Liver (tissue), 9 donors: ENCODE measurements around the gene PALM2AKAP2. TPM values are rescaled to one million over a fixed set of nuclear protein-coding genes. Genes with fewer than 3 reads are reported as not detected.

Experiments used
- DNase-seq: peaks from one replicate; pipeline ENCODE4 v3.0.0-alpha.2; 2017; ENCODE audit warnings: low spot score
- H3K27ac ChIP-seq, 2 donors: one replicate each; pipeline ENCODE4 v1.7.0; 2013; ENCODE audit warnings: inconsistent platforms in 2 of 2, low read length in 2 of 2, control low read depth in 1 of 2, low read depth in 1 of 2, mild to moderate bottlenecking in 1 of 2
- H3K27me3 ChIP-seq, 4 donors: one replicate each; pipeline versions ENCODE4 v1.6.1 to v1.7.0; 2013; ENCODE audit warnings: low read length in 3 of 4, inconsistent platforms in 1 of 4, mild to moderate bottlenecking in 1 of 4, moderate library complexity in 1 of 4; ENCODE audit not compliant: control insufficient read depth in 4 of 4, insufficient read depth in 4 of 4
- H3K36me3 ChIP-seq, 4 donors: one replicate each; pipeline versions ENCODE4 v1.6.1 to v1.7.0; 2013; ENCODE audit warnings: low read length in 3 of 4, mild to moderate bottlenecking in 3 of 4, low read depth in 1 of 4, moderate library complexity in 1 of 4; ENCODE audit not compliant: control insufficient read depth in 4 of 4, insufficient read depth in 3 of 4
- H3K4me1 ChIP-seq, 4 donors: one replicate each; pipeline versions ENCODE4 v1.6.1 to v1.7.0; 2013; ENCODE audit warnings: low read length in 3 of 4, mild to moderate bottlenecking in 3 of 4, moderate library complexity in 1 of 4; ENCODE audit not compliant: control insufficient read depth in 4 of 4, insufficient read depth in 4 of 4
- H3K4me3 ChIP-seq, 3 donors: one replicate each; pipeline versions ENCODE4 v1.6.1 to v1.7.0; 2013; ENCODE audit warnings: low read length in 3 of 3, control low read depth in 1 of 3, low read depth in 1 of 3, mild to moderate bottlenecking in 1 of 3
- H3K9ac ChIP-seq, 2 donors: one replicate each; pipeline ENCODE4 v1.7.0; 2013; ENCODE audit warnings: low read length in 2 of 2, mild to moderate bottlenecking in 2 of 2, moderate library complexity in 2 of 2, control low read depth in 1 of 2, low read depth in 1 of 2
- H3K9me3 ChIP-seq, 4 donors: one replicate each; pipeline versions ENCODE4 v1.6.1 to v1.7.0; 2013; ENCODE audit warnings: low read length in 3 of 4; ENCODE audit not compliant: control insufficient read depth in 4 of 4
- ATF3 ChIP-seq: IDR thresholded peaks from 2 replicates; pipeline ENCODE4 v1.6.1; 2016; ENCODE audit warnings: antibody characterized with exemption
- CTCF ChIP-seq: fragments of 150-350 bp; IDR thresholded peaks from 2 replicates; pipeline ENCODE4 v1.5.1; 2017; ENCODE audit warnings: improper control_type of control experiment, low read depth, low read length; ENCODE audit not compliant: missing input control
- EGR1 ChIP-seq, 2 donors: IDR thresholded peaks; 2 replicates each; pipeline ENCODE4 v1.6.1; 2016 to 2018; ENCODE audit warnings: antibody characterized with exemption in 2 of 2, low read depth in 2 of 2
- FOXA1 ChIP-seq: IDR thresholded peaks from 2 replicates; pipeline ENCODE4 v1.6.1; 2016; ENCODE audit warnings: antibody characterized with exemption
- FOXA2 ChIP-seq: IDR thresholded peaks from 2 replicates; pipeline ENCODE4 v1.6.1; 2016; ENCODE audit warnings: antibody characterized with exemption
- GABPA ChIP-seq, 2 donors: IDR thresholded peaks in 1 of 2; conservative IDR thresholded peaks in 1 of 2; 2 replicates each; pipeline ENCODE4 v1.6.1; 2016; ENCODE audit warnings: antibody characterized with exemption in 2 of 2, mild to moderate bottlenecking in 1 of 2, moderate library complexity in 1 of 2
- HNF4A ChIP-seq, 2 donors: conservative IDR thresholded peaks; 2 replicates each; pipeline ENCODE4 v1.6.1; 2016; ENCODE audit warnings: antibody characterized with exemption in 2 of 2, mild to moderate bottlenecking in 2 of 2
- HNF4G ChIP-seq: IDR thresholded peaks from 2 replicates; pipeline ENCODE4 v1.6.1; 2016; ENCODE audit warnings: antibody characterized with exemption
- JUND ChIP-seq, 2 donors: IDR thresholded peaks; 2 replicates each; pipeline ENCODE4 v1.6.1; 2016; ENCODE audit warnings: antibody characterized with exemption in 2 of 2
- MAX ChIP-seq: IDR thresholded peaks from 2 replicates; pipeline ENCODE4 v1.6.1; 2016; ENCODE audit warnings: antibody characterized with exemption
- NR2F2 ChIP-seq: IDR thresholded peaks from 2 replicates; pipeline ENCODE4 v1.6.1; 2016; ENCODE audit warnings: antibody characterized with exemption
- RAD21 ChIP-seq, 2 donors: IDR thresholded peaks; 2 replicates each; pipeline ENCODE4 v1.6.1; 2016; ENCODE audit warnings: antibody characterized with exemption in 2 of 2, mild to moderate bottlenecking in 2 of 2
- REST ChIP-seq: IDR thresholded peaks from 2 replicates; pipeline ENCODE4 v1.6.1; 2016; ENCODE audit warnings: antibody characterized with exemption, mild to moderate bottlenecking
- RXRA ChIP-seq, 2 donors: IDR thresholded peaks; 2 replicates each; pipeline ENCODE4 v1.6.1; 2017 to 2018; ENCODE audit warnings: antibody characterized with exemption in 2 of 2, mild to moderate bottlenecking in 1 of 2
- SP1 ChIP-seq: IDR thresholded peaks from 2 replicates; pipeline ENCODE4 v1.6.1; 2018; ENCODE audit warnings: antibody characterized with exemption, mild to moderate bottlenecking
- ZBTB33 ChIP-seq: IDR thresholded peaks from 2 replicates; pipeline ENCODE4 v1.6.1; 2016; ENCODE audit warnings: antibody characterized with exemption
- WGBS: extraction: QIAGEN DNeasy Blood & Tissue Kit; methylation state at CpG from one replicate; pipeline ENCODE4 v1.1.7; 2013; 5-methylcytosine and 5-hydroxymethylcytosine counted together
- polyA plus RNA-seq, 2 donors: library from polyadenylated mRNA; stranded (reverse) in 1 of 2; unstranded in 1 of 2; fragments of 200-250 nt in 1 of 2; fragments of >200 nt in 1 of 2; fragmentation: Nextera tagmentation in 1 of 2; extraction: Ambion mirVana in 1 of 2; gene quantifications; one replicate each; pipeline versions ENCODE4 v1.2.1 to v1.2.3, GENCODE V29; 2013 to 2015
- total RNA-seq, 2 donors: library from RNA; depleted of rRNA; stranded (reverse); fragments of >200 nt; gene quantifications; one replicate each; pipeline ENCODE4 v1.2.3, GENCODE V29; 2014
- donor health status: healthy.
- donor health status: healthy.
- donor health status: healthy.
- donor health status: healthy.
- donor health status: healthy.

PALM2AKAP2 gene
- total and polyA plus RNA-seq, 4 donors = 4.6 to 47.9 (median 6.2) TPM

- TF ChIP-seq SP1 = no peak
- no peak for TF ChIP-seq GABPA (IDR thresholded peaks at IDR 0.05 in 1 of 2, conservative IDR thresholded peaks at IDR 0.05 in 1 of 2)
- no peak for TF ChIP-seq EGR1 (IDR thresholded peaks at IDR 0.05; ENCODE audit: low read depth in 2 of 2)
Observed at GRCh38 chr9:109780453-109781033, 545 bp downstream of the PALM2AKAP2 start (continued).

GRCh38 chr9:109781086-109781485 is 1.1 kb downstream of the PALM2AKAP2 start:
- Histone ChIP-seq H3K4me1 (peaks cover 3 to 43% (median 16%) of the 10 kb centered on the region in 4 donors), H3K9me3 (no peaks in the 10 kb centered on the region), H3K36me3 (peaks cover 0 to 3% (median 0%) of the 10 kb centered on the region in 4 donors), H3K4me3 (peak overlapping the region; percentile 83 to 92 (median 84)), H3K27ac (peak overlapping the region; percentile 96 to 99), H3K27me3 (no peaks in the 10 kb centered on the region), H3K9ac (peak overlapping the region; percentile 90 to 97)
- TF ChIP-seq EGR1 (IDR thresholded peaks at IDR 0.05; ENCODE audit: low read depth in 2 of 2) (no peak), HNF4A (conservative IDR thresholded peaks at IDR 0.05) (no peak), RXRA (IDR thresholded peaks at IDR 0.05) (no peak), REST (no peak), FOXA1 (no peak), HNF4G (no peak), MAX (no peak), ATF3 (no peak), FOXA2 (no peak), RAD21 (IDR thresholded peaks at IDR 0.05) (no peak), CTCF (no peak), GABPA (IDR thresholded peaks at IDR 0.05 in 1 of 2, conservative IDR thresholded peaks at IDR 0.05 in 1 of 2) (no peak), NR2F2 (no peak), JUND (IDR thresholded peaks at IDR 0.05) (no peak), ZBTB33 (no peak), SP1 (no peak)
- WGBS = 32% methylated on average over 5 of the region's 5 CpGs
- DNase-seq = no peak
